GM21619 (cell line): ENCODE data around the gene ZNF407.

Source experiments
- ATAC-seq: cut with Tn5 transposase; IDR thresholded peaks from one replicate; pipeline ENCODE4 v1.9.1; 2021; ENCODE audit not compliant: unreplicated experiment

ZNF407 gene

GRCh38 chr18:74820160-74820780 is 222.6 kb downstream of the ZNF407 start:
- ATAC-seq, result no peak

- ATAC-seq, result no peak
Measured at GRCh38 chr18:74825460-74825859, 227.8 kb downstream of the ZNF407 start.

- no peak for ATAC-seq
Measured at GRCh38 chr18:74826572-74826971, 228.9 kb downstream of the ZNF407 start.

- ATAC-seq, result no peak
Measured at GRCh38 chr18:74828200-74828599, 230.5 kb downstream of the ZNF407 start.

- ATAC-seq, result no peak
Measured at GRCh38 chr18:74831571-74832250, 234.0 kb downstream of the ZNF407 start.

GRCh38 chr18:74832381-74832780 is 234.7 kb downstream of the ZNF407 start:
- ATAC-seq, result no peak

- ATAC-seq, result no peak
Measured at GRCh38 chr18:74832999-74833398, 235.3 kb downstream of the ZNF407 start.

- ATAC-seq, result no peak
Measured at GRCh38 chr18:74834424-74835309, 237.0 kb downstream of the ZNF407 start.

GRCh38 chr18:74836296-74837139 is 238.8 kb downstream of the ZNF407 start:
- ATAC-seq, result no peak

- no peak for ATAC-seq
Measured at GRCh38 chr18:74840492-74841167, 243.0 kb downstream of the ZNF407 start.

GRCh38 chr18:74841248-74841647 is 243.6 kb downstream of the ZNF407 start:
- ATAC-seq, result no peak

- no peak for ATAC-seq
Measured at GRCh38 chr18:74849301-74849700, 251.6 kb downstream of the ZNF407 start.

- no peak for ATAC-seq
Measured at GRCh38 chr18:74856434-74856833, 258.8 kb downstream of the ZNF407 start.

GRCh38 chr18:74856928-74857327 is 259.3 kb downstream of the ZNF407 start:
- no peak for ATAC-seq

GRCh38 chr18:74857901-74858300 is 260.2 kb downstream of the ZNF407 start:
- ATAC-seq, result no peak

- ATAC-seq, result no peak
Measured at GRCh38 chr18:74861154-74861553, 263.5 kb downstream of the ZNF407 start.

GRCh38 chr18:74862094-74862493 is 264.4 kb downstream of the ZNF407 start:
- ATAC-seq, result no peak

GRCh38 chr18:74866577-74866976 is 268.9 kb downstream of the ZNF407 start:
- no peak for ATAC-seq

- ATAC-seq, result no peak
Measured at GRCh38 chr18:74868461-74868860, 270.8 kb downstream of the ZNF407 start.
